HG03159 (cell line): Measurements from ENCODE around the gene MUS81.

Experiments
- ATAC-seq: cut with Tn5 transposase; IDR thresholded peaks from one replicate; pipeline ENCODE4 v1.9.1; 2021; ENCODE audit warnings: mild to moderate bottlenecking, moderate library complexity; ENCODE audit not compliant: unreplicated experiment

The MUS81 gene

DNA sequence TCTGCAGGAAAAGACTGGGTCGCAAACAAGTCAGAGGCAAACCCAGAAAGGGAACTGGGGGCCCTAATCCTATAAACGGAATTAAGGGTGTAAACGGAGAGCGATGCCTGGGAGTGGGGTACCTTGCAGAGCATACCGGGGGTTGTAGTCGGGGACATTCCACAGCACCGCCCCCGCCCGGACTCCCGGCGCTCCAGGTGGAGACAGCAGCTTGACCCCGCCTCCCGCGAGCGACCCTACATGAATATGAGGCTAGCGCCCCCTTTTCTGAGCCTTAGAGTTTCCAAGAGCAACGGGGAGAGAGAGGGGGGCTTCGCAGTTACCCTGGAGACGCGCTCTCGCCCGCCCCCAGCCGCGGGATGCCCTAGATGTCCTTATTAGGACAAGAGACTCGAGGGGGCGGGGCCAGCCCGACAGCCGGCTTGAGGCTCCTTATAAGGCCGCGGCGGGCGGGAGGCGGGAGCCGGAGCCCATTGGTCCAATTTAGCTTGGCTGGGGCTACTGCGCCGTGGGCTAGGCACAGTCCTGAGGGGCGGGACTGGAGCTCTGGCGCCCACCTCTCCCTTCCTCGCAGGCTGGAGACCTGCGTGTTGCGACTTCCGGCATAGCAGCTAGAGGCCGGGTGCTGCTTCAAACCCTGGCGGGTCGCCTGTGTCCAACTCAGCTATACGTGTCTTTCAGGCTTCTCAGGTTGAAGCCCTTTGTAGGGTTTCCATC is 980 bp upstream of the MUS81 start:
- ATAC-seq: peak; percentile 50

GRCh38 chr11:65859812-65860277 is 388 bp upstream of the MUS81 start:
- ATAC-seq: no peak

- no peak for ATAC-seq
Measured at GRCh38 chr11:65861165-65861505, 902 bp downstream of the MUS81 start.

DNA sequence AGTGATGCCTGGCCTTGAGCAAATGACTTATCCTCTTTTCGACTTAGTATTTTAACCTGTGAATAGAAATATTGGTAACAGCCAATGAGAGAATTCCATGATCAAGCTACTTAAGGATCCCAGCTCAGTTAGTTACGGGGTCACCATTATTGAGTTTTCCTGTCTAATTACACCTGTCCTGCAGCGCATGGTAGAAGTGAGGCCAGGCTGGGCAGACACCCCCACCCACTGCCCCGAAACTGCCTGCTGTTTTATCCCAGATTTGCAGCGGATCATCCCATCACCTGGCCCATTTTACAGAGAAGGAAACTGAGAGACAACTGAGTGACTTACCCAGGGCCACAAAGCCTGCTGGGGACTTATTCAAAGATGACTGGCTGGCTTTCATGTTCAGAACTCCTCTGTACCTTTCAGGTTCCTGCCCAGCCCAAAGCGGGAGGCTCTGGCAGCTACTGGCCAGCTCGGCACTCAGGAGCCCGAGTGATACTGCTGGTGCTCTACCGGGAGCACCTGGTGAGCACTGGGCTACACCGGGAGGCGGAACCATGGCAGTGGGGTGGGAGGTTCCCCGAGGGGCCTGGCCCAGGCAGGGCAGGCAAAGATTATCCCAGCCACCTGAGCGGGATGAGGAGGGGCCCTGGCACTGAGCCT is 1.4 kb downstream of the MUS81 start:
- no peak for ATAC-seq

- no peak for ATAC-seq
Measured at GRCh38 chr11:65862191-65862735, 2.0 kb downstream of the MUS81 start.

DNA sequence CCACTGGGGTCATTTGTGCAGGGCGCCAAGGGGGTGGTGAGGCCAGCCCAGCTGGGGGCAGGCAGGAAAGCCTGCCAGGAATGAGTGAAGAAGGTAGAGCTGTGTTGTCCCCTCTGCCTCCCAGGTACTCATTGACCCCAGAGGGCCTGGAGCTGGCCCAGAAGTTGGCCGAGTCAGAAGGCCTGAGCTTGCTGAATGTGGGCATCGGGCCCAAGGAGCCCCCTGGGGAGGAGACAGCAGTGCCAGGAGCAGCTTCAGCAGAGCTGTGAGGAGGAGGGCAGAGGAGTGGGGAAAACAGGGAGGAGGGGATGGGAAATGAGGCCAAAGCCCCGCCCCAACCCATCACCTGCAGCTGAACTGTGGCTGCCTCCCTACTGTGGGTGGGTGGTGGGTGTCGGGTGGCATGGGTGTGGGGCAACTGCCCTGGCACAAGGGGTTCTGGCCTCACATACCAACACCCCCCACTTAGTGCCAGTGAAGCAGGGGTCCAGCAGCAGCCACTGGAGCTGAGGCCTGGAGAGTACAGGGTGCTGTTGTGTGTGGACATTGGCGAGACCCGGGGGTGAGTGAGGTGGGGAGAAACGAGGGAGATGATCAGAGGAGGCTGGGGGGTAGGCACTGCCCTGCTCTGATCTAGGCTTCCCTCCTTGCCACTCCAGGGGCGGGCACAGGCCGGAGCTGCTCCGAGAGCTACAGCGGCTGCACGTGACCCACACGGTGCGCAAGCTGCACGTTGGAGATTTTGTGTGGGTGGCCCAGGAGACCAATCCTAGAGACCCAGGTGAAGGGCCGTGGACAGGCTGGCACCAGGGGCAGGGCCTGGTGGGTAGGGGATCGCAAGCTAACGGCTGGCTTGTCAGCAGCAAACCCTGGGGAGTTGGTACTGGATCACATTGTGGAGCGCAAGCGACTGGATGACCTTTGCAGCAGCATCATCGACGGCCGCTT is 3.0 kb downstream of the MUS81 start:
- ATAC-seq: no peak

GRCh38 chr11:65863889-65864705 is 3.9 kb downstream of the MUS81 start:
- no peak for ATAC-seq

DNA sequence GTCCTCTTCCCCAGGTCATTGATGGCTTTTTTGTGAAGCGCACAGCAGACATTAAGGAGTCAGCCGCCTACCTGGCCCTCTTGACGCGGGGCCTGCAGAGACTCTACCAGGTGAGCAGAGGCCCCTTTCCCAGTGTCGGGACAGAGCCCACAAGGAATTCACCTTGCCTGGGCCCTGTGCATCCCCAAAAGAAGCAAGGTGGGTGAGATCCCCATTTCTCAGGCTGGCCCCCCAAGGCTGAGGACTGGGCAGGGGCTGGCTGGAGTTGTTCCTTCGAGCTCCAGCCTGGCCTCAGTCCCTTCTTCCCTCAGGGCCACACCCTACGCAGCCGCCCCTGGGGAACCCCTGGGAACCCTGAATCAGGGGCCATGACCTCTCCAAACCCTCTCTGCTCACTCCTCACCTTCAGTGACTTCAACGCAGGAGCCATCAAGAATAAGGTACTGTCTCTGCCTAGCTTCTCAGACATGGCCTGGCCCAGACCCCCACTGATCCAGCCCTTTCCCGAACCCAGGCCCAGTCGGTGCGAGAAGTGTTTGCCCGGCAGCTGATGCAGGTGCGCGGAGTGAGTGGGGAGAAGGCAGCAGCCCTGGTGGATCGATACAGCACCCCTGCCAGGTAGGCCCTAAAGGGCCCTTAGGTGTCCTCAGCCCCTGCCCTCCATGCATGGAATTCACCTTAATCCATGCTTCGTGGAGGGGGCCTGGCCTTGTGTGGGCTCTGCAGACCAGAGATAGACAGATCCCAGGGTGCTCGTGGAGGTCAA is 4.7 kb downstream of the MUS81 start:
- ATAC-seq: no peak

- no peak for ATAC-seq
Measured at GRCh38 chr11:65865550-65866172, 5.4 kb downstream of the MUS81 start.

DNA sequence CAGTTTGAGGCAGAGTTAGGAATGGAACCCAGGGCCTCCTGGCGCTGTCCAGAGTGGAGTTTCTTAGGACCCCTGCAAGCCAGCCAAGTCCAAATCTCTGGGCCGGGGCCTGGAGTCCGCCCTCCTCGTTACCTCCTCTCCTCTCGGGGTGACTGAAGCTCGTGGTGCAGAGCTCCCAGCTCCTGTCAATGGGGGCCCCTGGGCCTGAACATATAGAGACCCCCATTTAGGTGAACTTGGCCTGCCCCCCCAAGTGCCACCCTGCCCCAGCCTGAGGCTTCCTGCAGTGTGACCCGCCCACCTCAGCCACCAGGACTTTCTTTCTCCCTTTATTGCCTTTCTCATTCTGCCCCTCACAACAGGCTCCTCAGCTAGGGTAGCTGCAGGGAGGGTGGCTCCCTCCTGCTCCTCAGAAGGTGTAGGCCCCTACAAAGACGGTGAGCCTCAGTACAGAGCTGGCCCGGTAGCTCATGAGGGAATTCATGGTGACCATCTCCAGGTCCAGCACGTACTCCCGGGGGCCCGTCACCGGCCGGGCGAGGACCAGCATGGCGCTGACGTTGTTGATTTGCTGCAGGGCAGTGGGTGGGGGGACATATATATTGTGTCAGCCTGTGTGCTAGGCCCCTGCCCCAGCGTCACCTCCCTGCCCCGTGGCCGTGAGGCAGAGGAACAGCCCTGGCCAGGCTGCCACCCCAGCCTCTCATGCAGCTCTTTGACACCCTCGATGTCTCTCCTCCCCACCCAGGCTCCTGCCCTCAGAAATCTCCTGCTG is 6.5 kb downstream of the MUS81 start:
- no peak for ATAC-seq

DNA sequence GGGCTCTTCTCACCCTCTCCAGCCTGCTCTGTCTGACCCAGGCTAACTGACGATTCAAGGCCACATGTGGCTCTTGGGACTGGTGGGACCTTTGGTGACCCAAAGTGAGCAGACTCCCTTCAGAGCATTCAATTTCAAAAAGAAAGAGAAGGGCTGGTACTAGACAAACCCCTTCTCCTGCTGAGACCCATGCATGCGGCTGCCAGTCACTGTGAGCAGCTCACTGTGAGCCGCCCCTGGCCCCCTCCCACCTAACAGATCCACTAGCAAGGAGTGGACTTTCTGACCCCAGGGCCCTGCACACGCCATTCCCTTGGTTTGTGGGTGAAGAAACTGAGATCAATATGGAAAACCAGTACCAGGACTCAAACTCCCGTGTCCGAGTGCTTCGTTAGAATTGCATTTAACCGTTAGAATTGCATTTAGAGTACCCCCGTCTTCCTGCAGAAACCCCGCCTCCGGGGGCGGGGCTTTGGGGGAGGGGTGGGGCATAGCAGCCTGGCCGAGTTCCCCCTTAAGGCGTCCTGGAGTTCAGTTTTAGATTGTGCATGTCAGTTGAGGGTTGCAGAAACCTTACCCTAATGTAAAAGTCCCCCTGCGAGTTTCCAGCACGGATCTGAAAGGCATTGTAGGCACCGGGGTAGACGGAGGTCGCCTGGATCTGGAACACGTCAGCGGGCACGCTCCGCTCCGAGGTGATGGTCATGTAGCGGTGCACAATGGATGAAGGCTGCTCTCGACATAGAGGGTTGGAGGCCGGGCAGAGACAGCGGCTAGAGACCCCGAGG is 7.2 kb downstream of the MUS81 start:
- ATAC-seq: no peak

GRCh38 chr11:65868076-65868667 is 7.9 kb downstream of the MUS81 start:
- ATAC-seq: no peak

DNA sequence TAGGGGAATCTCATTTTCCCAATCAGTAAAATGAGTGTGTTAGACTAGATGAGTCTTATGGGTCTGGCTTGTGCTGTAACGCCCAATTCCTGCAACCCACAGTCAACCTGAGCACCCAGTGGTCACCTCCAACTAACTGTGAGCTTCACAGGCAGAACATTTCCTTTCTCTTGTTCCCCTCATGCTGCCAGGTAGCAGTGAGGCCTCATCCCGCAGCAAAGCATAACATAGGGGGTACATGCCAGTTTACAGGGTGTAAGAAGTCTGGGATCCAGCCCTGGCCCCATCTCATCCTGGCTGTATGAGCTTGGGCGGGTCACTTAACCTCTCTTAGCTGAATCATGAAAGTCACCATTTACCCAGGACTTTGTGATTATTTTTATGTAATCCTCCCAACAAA is 8.7 kb downstream of the MUS81 start:
- no peak for ATAC-seq

- ATAC-seq: no peak
Measured at GRCh38 chr11:65869643-65870306, 9.5 kb downstream of the MUS81 start.

- no peak for ATAC-seq
Measured at GRCh38 chr11:65870307-65870658, 10.1 kb downstream of the MUS81 start.

DNA sequence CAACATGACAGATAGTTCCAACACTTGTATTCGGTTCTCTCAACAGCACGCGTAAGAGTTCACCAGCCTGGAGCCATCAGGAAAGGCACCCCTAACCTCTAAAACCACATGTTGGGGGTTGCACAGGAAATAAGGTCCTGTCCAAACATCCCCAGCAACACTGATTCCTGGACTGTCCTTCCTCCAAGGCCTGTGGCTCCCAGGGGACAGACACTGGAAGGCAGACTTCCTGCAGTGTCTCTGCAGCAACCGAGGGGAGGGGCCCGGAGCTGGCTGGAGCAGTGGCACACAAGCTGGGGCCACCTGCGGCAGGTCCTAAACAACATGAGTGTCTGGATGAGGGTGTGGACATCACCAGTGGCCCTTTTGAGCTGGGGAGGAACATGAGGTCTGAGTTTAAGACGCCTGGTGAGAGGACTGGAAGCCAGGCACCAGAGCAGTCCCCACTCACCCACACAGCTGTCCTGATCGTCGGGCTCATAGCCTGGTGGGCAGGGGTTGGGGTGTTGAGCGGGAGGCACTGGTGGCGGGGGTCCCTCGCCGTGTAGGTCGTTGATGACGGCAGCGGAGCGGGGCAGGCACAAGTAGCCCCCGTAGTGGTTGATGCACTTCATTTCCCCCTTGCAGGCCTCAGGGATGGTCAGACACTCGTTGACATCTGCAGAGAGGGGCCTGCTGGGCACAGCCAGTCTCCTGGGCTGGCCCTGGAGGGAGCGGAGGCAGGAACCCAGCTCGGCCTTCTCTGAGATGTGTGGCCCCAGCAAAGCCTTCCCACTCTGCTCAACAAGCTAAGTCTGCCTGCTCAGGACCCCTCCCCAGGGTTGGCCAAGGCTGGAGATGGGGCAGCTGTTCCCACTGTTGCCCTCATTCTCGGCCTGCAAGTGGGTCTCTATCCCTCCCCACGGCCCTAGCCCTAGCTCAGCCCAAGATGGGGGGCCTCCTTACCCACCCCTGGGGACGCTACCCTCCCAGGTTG is 10.8 kb downstream of the MUS81 start:
- no peak for ATAC-seq
